HG02610 (cell line): ENCODE results near the gene SH3TC1.

ENCODE experiments used
- ATAC-seq: cut with Tn5 transposase; IDR thresholded peaks from one replicate; pipeline ENCODE4 v1.9.1; 2021; ENCODE audit warnings: mild to moderate bottlenecking, moderate library complexity; ENCODE audit not compliant: unreplicated experiment

Gene SH3TC1

DNA sequence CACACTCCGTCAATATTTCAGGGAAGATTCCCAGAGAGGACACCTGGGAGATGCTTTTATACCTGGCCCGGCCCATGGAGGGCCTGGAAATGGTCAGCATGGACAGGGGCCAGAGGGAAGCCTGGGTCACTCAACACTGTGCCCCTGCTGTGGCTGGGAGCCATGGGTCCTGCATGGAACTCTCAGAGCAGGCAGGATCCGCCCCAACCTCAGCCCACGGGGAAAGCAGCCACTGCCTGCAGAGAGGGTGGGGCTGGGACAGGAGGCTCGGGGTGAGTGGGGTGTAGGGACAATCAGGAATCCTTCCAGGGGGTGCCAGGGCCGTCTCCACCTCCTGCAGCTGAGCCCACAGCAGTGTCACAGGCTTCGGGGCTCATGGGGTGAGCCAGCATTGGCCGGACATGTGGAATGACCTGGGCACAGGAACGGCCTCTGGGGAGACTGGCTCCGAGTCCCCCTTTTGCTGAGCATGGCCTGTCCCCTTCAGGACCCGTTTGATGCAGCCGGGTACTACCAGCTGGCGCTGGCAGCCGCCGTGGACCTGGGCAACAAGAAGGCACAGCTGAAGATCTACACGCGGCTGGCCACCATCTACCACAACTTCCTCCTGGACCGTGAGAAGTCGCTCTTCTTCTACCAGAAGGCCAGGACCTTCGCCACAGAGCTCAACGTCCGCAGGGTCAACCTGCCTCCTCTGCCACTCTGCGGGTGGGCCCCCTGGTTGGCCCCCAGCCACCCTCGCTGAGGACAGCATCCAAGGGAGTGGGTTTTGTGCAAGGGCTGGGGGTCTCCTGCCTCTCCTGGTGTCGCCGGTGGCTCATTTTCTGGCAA, 41.3 kb downstream of the SH3TC1 start:
- no peak for ATAC-seq

- ATAC-seq: no peak
Measured at GRCh38 chr4:8241211-8241779, 42.2 kb downstream of the SH3TC1 start.

- peak; percentile 58 for ATAC-seq
Measured at GRCh38 chr4:8241895-8242696, 43.0 kb downstream of the SH3TC1 start.

DNA sequence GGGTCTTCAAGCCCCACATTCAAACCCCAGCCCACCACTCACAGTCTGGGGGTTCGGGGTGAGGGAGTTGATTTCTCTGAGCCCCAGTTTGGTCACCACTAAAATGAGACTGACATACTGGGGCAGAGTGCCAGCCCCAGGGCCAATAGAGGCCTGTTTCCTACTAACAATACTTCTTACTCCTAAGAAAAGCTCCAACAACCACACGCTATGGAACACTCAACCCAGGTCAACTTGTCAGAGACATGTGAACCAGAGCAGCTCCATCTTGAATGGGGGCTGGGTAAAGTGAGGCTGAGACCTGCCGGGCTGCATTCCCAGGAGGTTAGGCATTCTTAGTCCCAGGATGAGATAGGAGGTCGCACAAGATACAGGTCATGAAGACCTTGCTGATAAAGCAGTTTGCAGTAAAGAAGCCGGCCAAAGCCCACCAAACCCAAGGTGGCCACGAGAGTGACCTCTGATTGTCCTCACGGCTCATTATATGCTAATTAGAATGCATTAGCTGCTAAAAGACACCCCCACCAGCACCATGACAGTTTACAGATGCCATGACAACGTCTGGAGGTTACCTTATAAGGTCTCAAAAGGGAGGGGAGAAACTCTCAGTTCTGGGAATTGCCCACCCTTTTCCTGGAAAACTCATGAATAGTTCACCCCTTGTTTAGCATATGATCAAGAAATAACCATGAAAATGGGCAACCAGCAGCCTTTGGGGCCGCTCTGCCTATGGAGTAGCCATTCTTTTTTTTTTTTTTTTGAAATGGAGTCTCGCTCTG, 43.9 kb downstream of the SH3TC1 start:
- no peak for ATAC-seq

- ATAC-seq: no peak
Measured at GRCh38 chr4:8244001-8244757, 45.1 kb downstream of the SH3TC1 start.

DNA sequence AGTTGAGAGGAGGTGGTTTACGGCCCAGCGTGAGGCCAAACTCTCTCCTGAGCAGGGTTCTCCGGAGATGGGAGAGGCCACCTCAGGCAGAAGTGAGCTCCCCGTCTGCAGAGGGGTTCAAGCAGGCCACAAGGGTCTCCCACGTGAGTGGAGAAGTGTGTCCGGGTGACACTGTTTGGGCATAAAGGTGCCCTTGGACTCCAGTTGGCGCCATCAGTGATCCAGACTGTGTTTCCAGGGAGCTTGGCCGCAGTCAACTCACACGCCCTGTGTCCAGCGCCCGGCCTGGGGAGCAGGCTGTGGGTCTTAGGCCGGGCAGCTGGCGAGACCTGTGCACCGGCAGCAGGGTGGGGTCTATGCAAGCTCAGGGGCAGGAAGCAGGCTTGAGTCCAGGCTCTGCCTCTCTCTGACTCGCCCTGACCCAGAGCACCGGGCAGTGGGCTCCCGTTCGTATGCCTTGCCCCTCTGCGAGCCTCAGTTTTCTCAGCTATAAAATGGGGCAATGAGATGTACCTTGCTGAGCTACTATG, 45.9 kb downstream of the SH3TC1 start:
- no peak for ATAC-seq

- no peak for ATAC-seq
Measured at GRCh38 chr4:8245884-8246833, 47.1 kb downstream of the SH3TC1 start.

GRCh38 chr4:8247047-8247930, 48.2 kb downstream of the SH3TC1 start:
- ATAC-seq: no peak

DNA sequence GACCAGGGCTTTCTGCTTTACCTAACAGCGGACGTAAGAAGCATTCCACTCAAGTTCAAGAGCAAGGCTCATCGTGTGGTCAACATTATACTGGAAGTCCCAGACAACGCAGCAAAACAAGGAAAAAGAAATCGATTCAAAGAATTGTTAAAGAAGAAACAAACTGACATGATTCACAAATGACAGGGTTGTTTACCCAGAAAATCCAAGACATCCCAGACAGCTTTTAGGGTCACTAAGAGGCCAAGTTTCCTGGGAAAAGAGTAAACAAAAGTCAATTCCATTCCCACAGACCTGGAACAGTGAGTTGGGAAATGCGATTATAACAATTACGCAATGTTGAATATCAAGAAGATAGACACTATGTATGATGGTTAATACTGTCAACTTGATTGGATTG, 49.0 kb downstream of the SH3TC1 start:
- ATAC-seq: no peak

DNA sequence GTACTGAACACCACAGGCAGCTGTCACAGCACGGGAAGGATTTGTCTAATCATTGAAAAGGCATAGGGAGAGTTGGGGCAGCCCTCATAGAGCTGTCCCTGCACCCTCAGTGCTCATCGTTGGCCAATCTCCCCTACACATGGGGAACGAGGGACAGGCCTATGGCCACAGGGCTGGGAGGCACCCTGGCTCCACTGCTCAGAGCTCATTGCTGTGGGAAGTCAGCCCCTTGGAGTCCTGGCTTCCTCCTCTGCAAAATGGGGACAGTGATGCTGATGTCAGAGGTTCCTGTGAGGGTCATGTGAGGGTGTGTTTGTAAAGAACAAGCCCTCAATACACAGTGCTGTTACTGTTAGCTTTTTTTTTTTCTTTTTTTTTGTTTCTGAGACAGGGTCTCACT, 51.1 kb downstream of the SH3TC1 start:
- no peak for ATAC-seq

DNA sequence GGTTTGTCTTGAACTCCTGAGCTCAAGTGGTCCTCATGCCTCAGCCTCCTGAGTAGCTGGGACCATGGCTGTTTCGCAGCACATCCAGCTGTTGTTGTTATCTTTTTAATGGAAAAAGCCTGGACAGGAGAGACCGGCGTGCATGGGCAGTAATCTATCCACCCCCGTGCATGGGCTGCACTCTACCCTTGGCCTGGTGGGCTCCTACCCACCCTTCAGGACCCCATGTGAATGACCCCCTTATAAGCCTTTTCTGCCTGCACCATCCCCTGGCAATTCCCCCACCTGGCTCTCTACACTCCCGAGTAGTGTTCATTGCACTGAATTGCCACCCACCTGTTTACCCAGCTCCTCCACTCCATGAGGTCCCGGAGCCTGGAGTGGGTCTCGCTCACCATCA, 51.5 kb downstream of the SH3TC1 start:
- no peak for ATAC-seq

DNA sequence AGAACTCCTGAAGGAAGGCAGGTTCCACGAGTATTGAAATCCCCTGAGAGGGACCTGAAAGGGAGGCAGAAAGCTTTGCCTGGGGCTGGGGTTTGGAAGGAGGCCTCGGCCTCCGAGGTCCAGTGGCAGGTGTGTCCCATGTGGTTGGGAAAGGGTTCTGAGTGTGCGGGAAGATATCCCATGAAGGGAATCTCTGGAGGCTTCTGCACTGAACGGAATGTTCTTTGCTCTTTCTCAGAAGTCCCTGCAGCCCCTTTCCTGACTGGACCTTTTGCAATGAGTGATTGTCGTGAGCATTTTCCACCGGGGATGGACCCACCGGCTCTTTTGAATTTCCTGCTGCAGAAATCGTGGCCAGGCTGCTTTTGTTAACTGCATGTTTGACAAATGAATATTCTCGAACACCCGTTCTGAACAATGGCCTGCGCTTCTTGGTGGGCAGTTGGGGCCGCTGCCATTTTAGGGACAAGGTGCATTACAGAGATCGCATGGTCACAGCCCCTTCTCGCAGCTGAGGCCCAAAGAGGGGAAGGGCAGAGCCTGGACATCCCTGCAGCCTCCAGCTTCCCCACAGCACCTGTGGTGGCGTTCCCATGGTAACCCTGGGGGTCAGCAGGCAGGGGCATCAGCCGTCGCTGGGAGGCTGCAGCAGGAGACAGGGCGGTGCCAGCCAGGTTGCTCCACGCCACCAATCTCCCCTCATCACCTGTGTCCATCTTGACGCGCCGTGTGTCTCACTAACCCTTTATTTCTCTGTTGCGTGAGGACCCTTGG, 52.2 kb downstream of the SH3TC1 start:
- no peak for ATAC-seq

- ATAC-seq: no peak
Measured at GRCh38 chr4:8252301-8253173, 53.4 kb downstream of the SH3TC1 start.

- ATAC-seq: no peak
Measured at GRCh38 chr4:8254076-8254475, 55.0 kb downstream of the SH3TC1 start.

DNA sequence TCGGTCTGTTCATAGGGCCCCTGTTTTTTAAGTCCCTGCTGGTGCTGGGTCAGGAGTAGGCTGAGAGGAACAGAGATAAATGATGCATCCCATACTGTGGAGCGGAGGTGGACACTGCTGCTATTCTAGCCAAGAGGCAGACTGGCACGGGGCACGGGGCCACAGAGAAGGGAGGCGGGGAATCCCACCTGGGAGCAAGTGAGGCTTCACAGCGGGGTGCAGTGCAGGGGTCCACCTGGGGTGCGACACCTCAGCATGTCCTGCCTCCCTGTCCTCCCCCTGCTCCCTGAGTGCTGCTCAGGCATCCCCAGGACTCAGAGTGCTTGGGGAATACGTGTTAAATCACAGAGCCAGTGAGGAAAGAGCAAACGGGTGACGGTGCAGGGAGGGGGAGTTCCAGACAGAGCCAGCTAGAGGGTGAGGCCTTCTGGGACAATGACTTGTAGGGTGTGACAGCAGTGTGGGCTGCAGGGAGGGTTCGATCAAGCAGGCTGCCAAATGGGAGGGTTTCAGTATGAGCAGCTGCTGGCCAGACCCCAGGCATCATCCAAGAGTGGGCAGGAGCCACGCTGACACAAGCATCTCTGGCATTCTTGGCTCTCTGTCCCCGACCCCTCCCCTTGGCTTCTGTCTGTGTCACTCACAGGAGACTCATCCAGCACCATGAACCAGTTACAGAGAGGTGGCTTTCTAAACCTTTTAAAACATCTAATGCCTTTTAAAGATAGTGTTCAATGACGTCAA, 56.8 kb downstream of the SH3TC1 start:
- ATAC-seq: no peak

GRCh38 chr4:8257854-8258253, 58.8 kb downstream of the SH3TC1 start:
- no peak for ATAC-seq
